GM19023 (cell line): Measurements from ENCODE around the gene ANO2.

ENCODE experiments used
- ATAC-seq: cut with Tn5 transposase; IDR thresholded peaks from one replicate; pipeline ENCODE4 v1.9.1; 2021; ENCODE audit warnings: mild to moderate bottlenecking, moderate library complexity; ENCODE audit not compliant: unreplicated experiment

The ANO2 gene

DNA sequence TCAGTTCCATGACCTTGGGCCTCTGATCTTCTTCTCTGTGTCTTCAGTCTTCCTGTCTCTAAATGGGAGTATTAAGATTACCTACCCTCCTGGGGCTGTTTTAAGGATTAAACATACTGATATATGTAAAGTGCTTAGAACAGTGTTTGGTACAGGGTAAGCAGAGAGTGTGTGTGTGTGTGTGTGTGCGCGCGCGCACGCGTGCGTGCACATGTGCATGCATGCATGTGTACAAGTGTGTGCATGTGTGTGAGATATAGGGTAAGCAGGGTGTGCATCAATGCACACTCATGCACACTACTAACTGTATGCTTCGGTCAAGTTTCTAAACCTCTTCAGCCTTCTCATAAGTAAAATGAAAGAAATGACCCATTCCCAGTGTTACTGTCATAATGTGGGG is 316.6 kb downstream of the ANO2 start:
- ATAC-seq, result no peak

DNA sequence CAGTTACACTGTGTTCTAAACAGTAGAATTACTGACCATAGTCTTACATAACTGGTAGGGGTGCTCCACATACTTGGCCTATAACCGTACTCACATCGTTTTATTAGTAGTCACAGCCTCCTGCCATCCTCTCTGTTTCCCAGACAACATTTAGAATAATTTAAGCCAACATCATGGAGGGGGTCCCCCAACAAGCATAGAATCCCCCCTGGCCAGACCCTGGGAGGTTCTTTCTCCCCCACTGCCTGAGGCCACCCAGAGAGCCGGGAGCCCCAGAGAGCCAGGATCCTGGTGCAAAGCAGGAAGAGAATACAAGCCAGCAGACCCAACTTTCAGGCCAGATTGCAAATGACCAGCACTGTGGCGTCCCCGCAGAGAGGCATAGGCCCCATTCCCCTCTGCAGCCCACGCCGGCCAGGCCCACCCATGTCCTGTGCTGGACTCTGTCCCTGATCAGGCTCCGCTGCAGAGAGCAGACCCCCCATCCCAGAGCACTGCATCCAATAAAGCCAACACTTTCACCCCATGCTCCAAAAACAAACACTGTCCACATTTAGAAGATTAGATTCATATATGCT is 317.9 kb downstream of the ANO2 start:
- ATAC-seq, result no peak

DNA sequence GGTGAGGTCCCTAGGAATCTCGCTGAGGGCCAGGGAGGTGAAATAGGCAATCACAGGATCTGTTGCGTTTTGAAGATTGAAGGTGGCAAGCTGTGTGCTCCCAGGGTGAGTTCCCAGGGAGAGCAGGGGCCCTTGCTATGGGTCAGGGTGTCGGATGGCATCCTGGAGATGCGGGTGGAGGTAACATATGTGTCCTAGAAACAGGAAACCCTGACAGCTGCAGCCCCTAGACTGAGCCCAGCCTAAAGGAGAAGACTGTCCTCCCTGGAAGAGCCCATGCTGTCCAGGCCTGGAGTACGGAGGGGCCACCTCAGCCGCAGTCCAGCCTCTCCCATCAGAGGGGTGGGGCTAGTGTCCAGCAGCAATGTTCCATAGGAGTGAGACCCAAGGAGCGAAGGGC is 318.9 kb downstream of the ANO2 start:
- no peak for ATAC-seq

DNA sequence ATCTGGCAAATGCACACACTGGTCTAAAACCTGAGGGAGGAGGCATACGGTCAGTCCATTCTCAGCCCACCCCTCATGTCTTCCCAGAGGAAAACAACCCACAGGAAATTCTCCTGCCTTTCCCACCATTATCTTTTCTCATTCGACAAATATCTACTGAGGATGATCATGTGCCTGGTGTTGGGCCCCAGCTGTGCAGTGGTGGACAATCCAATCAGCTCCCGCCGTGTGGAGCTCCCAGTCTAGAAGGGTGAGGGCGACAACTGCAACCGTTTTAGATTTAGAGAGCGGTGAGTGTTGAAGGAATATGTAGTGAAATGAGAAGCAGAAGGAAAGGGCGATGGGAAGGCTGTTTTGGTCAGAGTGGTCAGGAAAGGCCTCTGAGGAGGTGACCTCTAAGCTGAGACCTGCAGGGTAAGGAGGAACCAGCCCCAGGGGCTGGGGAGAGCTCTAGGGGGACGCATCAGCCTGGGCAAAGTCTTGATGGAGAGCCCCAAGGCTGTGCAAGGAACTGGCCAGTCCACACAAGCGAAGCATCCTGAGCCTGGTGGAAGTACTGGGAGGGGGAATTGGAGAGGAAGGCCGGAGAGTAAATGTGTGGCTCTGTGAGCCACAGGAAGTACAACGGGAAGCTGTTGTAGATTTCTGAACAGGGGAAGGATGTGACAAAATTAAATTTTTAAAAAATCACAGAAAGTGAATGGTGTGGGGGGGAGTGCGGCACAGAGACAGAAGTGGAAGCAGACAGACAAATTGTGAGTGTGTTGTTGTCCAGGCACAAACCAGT is 320.4 kb downstream of the ANO2 start:
- ATAC-seq, result no peak

DNA sequence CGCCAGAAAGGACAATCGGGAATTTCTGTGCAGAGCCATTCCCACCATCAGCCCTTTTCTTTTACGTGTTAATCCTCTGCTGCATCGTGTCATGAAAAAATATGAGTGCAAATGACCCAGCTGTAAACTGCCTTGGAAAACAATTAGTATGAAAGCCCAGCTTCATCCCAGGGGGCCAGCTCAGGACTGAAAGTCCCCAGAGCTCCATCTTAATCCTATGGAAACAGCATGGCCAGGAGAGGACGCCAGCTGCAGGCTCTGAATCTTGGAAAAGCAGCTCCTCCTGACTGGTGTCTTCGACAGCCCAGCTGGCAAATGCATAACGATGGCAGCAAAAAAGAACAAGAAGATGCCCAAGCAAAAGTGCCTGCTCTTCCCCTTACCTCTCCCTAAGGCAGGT is 321.6 kb downstream of the ANO2 start:
- ATAC-seq, result no peak

DNA sequence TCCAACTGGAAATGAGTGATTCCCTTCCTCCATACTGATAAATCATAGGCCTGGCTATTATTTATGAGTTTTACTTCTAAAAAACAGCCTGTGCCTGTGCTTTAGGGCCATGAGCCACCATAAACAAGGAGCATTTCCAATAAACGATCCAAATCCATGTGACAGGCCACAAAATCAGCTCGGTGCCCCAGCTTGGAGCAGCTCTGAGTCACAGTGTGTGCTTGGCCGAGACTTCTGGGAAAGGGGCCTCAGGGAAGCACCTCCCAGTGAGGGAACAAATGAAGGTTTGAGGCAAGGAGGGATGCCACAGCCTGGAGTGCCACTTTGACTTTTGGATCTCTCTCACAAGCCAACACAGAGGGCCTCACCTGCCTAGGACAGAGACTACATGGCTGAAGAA is 322.8 kb downstream of the ANO2 start:
- no peak for ATAC-seq

DNA sequence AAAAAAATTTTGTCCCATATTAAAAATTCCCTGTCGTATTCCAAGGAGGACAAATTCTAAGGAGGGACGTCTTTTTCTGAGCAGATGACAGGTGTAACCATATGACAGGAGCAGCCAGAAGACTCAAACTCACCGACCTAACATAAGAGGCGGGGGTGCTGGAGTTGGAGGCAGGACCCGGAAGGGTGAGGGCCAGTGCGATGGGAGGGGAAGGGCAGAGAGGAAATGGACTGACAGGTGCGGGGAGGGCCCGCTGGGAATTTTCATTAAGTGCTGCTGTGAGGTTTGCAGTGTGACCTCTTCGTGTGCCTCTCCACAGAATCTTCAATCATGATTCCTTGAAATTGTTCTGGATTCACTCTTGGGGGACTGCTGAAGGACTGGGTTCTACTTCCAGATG is 323.7 kb downstream of the ANO2 start:
- ATAC-seq, result no peak

DNA sequence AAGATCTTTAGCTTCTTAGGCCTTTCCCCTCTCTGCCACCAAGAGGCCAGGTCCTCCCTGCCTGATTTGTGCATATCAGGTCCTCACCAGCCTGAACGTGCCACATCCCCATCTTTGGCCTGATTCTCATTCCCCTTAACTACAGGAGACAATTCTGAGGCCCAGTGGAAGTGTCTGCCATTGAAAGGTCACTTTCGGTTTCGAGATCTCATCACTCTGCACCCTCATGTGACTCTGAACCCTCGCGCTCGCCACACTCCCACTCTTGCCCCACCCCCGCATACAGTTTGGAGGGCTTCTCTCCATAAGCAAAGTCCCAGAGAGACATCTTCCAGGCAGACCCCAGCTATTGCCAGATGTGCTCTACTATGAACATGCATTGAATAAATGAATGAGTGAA is 324.2 kb downstream of the ANO2 start:
- no peak for ATAC-seq

DNA sequence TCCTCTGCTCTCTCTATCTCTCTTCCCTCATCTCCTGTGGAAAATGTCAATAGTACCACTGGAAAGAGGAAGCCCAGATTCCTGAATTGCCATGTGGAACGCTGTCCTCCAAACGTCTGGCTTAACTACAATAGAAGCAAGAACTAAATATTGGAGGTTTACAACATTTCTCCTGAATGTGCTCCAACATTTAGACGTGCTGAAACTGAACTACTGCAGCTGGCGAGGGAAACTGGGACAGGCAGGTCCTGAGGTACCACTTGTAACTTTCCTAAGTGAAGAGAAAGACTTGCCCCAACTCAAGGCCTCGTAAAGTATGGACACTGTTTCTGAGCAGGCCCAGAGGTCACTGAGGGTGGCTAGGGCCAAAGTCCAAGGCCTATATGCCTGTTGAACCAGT is 325.4 kb downstream of the ANO2 start:
- ATAC-seq, result no peak

DNA sequence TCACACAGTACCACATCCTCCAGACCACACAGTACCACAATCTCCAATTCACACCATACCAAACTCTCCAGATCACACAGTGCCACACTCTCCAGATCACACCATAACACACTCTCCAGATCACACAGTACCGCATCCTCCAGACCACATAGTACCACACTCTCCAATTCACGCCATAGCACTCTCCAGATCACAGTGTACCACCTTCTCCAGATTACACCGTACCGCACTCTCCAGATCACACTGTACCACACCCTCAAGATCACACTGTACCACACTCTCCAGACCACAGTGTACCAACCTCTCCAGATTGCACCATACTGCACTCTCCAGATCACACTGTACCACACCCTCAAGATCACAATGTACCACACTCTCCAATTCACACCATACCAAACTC is 328.2 kb downstream of the ANO2 start:
- no peak for ATAC-seq

DNA sequence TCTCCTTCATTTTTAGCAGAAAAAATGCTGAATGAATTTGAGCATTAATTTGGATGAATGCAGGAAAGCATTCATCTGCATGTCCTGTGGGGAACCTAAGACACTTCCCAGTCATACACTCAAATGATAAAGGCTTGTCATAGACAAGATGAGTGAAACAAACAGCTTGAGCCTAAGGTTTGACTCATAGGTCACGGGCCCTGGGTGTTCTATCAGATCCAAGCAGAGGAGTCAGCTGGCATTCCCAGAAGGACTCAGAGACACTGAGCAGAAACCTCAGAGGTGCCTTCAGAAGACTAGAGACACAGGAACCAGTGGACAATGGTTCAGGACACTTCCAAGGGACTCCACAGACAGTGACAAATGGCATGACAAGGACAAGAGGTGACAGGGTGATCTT is 329.3 kb downstream of the ANO2 start:
- ATAC-seq, result no peak

DNA sequence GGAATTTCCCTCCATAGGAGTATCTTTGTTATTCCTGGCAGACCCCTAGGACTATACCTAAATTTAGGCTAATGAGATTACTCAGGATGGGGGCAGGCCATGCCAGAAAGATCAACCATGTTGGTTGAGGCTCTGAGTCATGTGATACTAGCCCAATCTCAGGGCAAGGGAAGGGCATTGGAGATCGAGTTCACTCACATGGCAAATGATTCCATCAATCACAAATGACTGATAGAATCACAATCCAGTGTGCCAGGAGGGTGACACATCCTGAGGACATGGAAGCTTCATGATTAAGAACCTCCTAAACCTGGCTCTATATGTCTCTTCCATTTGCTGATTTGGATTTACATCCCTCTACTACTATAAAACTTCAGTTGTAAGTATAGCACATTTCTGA is 330.8 kb downstream of the ANO2 start:
- no peak for ATAC-seq

DNA sequence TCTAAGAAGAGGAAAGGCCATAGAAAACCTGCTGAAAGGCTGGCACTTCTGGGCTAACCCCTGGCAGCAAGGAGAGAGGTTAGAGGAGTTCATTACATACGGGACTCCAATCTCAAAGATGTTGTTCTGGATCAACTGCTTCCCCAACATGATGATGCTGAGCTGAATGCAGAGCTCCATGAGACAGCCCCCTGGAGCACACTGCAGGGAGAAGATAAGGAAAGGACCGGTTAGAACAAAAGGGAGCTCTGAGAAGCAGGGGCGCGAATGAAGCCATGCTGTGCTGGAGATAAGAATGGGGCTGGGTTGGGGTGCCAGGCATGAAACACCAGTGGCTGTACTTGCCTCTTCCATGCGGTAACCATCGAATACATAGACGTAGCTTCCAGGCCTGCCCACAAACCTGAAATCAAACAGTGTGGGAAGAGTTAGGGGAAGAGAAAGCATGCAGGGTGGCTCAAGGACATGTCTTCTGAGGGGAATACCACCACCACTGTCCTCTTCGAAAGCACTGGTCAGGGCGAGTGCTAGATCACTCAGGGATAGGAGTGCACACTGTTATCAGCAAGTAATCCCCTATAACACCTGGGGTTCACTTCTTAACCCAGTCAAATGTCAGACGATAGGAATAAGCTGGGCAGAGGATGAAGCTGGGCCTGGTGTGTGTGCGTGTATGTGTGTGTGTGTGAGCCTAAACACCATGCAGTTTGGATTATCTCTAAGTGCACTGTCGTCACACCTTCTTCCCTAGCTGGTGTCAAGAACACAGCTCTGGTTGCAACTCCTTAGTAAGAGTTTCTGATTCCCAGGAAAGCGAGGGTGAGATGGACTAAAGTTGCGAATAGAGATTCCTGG is 332.3 kb downstream of the ANO2 start:
- ATAC-seq, result no peak

DNA sequence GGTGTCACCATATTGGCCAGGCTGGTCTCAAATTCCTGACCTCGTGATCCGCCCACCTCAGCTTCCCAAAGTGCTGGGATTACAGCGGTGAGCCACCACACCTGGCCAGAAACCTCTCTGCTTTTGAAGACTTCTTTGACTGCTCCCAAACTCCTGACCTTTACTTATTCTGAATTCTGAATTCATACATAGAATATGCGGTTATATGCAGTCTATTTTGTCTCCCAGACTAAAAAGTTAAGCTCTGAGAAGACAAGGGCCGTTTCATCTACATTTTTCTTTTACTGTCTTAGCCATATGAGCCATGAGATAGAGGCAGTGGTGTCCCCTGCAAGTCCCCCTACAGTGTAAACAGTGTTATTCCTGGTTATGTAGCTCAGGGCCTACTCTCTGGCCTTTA is 333.9 kb downstream of the ANO2 start:
- ATAC-seq, result no peak

DNA sequence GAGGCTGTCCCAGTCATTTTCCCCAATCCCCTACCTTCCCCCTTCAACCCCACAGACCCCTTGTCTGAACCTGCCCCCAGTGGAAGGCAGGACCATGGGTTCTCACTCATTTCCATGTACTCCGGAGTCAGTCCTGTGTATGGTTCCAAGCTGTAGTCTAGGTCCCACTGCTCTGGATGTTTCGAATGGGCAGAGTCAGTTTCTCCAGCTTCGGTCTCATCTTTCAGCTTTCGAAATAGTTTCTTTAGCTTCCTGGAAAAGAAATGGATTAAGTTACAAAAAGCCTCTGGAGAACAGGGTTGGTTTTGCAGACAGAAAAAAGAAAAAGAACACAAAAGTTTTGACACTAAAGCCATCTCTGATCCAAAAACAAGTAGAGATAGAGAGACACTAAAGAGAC is 345.7 kb downstream of the ANO2 start:
- no peak for ATAC-seq

DNA sequence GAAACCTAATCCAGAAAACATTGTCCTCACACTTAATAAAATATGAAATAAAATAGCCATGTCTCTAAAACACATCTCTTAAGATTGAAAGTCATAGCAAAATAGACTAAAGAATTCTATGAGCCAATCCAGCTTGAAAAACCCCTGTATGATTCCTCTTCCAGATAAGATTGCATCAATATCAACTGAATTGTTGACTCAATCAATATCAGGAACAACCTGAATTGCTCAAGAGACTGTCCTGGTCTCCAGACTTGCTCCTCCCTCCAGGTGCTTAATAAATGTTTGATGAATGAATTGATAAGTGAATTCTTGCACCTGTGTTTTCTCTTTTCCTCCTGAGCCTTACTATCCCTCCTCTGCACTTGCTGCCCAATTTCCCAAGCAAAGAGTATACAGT is 351.1 kb downstream of the ANO2 start:
- ATAC-seq, result no peak

DNA sequence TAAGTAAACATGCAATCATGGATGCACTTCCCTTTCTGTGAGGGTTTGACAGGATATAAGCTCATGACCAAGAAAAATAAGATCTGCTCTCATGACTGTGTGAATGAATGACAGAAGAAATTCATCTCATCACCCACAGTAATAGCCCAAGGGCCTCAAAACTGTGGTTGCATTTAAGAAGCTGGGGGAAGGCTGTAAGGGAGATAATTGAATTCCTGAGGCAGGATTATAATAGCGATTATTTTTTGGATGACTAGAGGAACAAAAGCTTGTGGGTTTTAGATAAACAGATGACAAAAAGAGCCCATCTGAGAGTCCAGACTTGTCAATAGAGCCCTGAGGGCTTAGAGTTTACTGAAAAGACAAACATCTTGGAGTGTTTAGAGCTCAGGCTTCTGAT is 352.0 kb downstream of the ANO2 start:
- no peak for ATAC-seq

DNA sequence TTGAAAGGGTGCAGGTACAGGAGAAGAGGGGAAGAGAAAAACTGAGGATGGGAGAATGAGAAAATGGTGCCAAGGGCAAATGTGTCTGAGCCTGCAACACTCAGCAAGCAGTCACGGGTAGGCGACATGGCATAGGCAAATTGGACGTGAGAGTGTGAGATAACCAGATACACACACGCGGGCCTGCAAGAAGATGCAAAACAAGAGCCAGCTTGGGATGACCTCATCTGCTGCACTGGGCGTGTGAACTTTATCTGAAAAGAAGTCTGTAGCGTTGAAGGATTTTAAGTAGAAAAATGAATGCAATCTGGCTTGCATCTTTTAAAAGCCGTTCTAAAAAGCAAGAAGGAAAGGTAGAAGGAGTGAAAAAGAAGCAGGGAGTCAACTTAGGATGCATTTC is 352.7 kb downstream of the ANO2 start:
- no peak for ATAC-seq

DNA sequence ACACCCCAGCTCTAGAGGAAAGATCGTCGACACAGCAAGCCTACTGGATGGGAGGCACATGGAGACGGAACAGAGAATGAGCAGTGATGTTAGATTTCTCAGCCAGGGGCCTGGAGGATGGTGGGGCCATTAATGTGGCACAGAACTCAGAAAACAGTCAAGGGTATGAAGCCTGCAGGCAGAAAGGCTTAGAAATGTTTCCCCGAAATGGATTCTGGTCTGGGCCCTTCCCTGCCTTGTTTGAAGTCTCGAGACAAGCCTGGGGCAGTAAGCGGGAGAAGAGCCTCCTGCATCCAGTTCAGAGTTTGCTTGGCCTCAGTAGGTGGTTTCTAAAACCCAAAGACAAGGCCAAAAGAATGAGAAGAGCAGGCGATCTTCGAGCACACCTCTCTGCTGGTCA is 354.7 kb downstream of the ANO2 start:
- no peak for ATAC-seq

DNA sequence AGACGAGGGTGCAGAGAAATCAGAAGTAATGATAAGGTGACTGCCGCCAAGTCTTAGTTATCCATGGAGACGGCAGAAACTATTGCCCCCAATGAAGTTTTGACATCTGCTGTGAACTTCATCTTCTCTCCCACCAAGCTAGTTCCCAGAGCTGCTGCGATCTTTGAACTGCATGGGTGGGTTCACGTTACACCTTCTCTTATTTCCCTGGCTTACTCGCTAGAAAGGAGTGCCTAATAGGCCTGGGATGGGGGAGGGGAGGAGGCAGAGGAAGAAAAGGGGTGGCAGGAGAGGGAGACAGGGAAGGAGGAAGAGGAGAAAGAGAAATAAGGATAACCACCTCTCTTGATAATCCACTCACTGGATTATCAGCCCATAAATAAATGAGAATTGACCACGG is 356.0 kb downstream of the ANO2 start:
- no peak for ATAC-seq

DNA sequence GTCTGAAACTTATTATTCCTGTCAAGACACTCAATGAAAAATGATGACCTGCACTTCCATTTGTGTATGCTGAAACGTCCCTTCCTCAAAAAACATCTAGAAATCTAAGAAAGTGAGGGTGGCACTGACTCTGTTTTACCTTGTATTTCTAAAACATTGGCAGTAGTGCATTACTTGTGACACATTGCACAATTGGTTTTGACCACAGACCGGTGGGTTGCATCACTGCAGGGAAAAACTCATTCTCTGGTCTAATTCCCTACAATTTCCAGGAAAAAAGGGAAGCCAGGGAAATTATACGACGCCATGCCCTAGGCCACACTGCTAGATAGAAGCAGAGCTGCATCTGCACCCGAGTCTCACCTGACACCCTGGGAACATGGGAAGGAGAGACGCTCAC is 356.5 kb downstream of the ANO2 start:
- no peak for ATAC-seq

DNA sequence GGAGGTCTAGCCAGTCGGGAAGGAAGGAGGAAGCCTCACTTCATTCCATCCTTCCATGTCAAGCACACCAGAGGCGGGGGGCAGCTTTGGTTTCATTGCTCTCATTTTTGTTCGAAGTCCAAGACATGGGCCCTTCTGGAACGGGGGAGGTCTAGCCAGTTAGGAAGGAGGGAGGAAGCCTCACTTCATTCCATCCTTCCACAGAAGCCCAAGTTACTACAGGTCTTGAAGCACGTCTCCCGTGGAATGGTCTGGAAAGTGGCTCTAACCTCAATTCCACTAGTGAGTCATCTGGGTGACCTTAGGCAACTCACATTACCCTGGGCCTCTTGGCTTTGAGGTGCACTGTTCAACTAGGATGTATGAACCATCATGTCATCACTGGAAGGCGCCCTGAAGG is 356.9 kb downstream of the ANO2 start:
- ATAC-seq, result no peak
